Activated CD4-positive, alpha-beta T cell treated with anti-CD3 and anti-CD28 coated beads, Interleukin-2, Interleukin-4, amounts not matched to agents 100 ng/mL and 50 ng/mL, durations not matched to agents 16 hours and 8 hours (primary cell): ENCODE results near the gene WIPF3.
"Not testable (repeated sequence)": the region's sequence is repeated elsewhere in the genome, so short reads cannot be mapped to it uniquely, and the experiment has no call there.

Experiments
- DNase-seq: peaks from one replicate; pipeline ENCODE4 v3.0.0-alpha.2; 2020; ENCODE audit warnings: low spot score

The WIPF3 gene

GRCh38 chr7:29955075-29955792 is 148.9 kb downstream of the WIPF3 start:
- DNase-seq: no peak

GRCh38 chr7:29955799-29956486 is 149.6 kb downstream of the WIPF3 start:
- peak; percentile 2 for DNase-seq

- DNase-seq: no peak
Measured at GRCh38 chr7:29956487-29956836, 150.2 kb downstream of the WIPF3 start.

- no peak for DNase-seq
Measured at GRCh38 chr7:29957521-29958310, 151.4 kb downstream of the WIPF3 start.

GRCh38 chr7:29958667-29959358 is 152.5 kb downstream of the WIPF3 start:
- DNase-seq: no peak

GRCh38 chr7:29961611-29962010 is 155.3 kb downstream of the WIPF3 start:
- not testable (repeated sequence) for DNase-seq

GRCh38 chr7:29962035-29962434 is 155.7 kb downstream of the WIPF3 start:
- DNase-seq: no peak

GRCh38 chr7:29965030-29965429 is 158.7 kb downstream of the WIPF3 start:
- DNase-seq: no peak
